H9 (cell line): ENCODE data around the gene GPC6. TPM values are rescaled to one million over a fixed set of nuclear protein-coding genes. Genes with fewer than 3 reads are reported as not detected.

Experiments
- DNase-seq: peaks from one replicate; pipeline ENCODE4 v3.0.0-alpha.2; 2017
- H2AFZ ChIP-seq: one replicate; pipeline ENCODE4 v1.6.1; 2013; ENCODE audit warnings: mild to moderate bottlenecking, low read length, control low read depth, moderate library complexity
- H2AK5ac ChIP-seq: 2 replicates; pipeline ENCODE4 v1.6.1; 2013; ENCODE audit warnings: low read length, control low read depth, mixed read lengths; ENCODE audit not compliant: insufficient read length
- H2BK120ac ChIP-seq: one replicate; pipeline ENCODE4 v1.6.1; 2013; ENCODE audit warnings: low read depth, mild to moderate bottlenecking, low read length, control low read depth, inconsistent platforms; ENCODE audit not compliant: poor library complexity, severe bottlenecking
- H2BK12ac ChIP-seq: 2 replicates; pipeline ENCODE4 v1.6.1; 2013; ENCODE audit warnings: low read length, control low read depth, mixed read lengths, low read depth; ENCODE audit not compliant: insufficient read length
- H2BK15ac ChIP-seq: 2 replicates; pipeline ENCODE4 v1.6.1; 2013; ENCODE audit warnings: low read depth, low read length, control low read depth
- H2BK20ac ChIP-seq: one replicate; pipeline ENCODE4 v1.6.1; 2013; ENCODE audit warnings: low read depth, mild to moderate bottlenecking, low read length, control low read depth, inconsistent platforms; ENCODE audit not compliant: poor library complexity, severe bottlenecking
- H2BK5ac ChIP-seq: 2 replicates; pipeline ENCODE4 v1.6.1; 2013; ENCODE audit warnings: low read length, control low read depth, mixed read lengths; ENCODE audit not compliant: insufficient read length
- H3K14ac ChIP-seq: 2 replicates; pipeline ENCODE4 v1.6.1; 2013; ENCODE audit warnings: low read length, control low read depth; ENCODE audit not compliant: insufficient read depth
- H3K18ac ChIP-seq: 2 replicates; pipeline ENCODE4 v1.6.1; 2013; ENCODE audit warnings: low read depth, mild to moderate bottlenecking, mixed read lengths, low read length, control low read depth; ENCODE audit not compliant: insufficient read length
- H3K23ac ChIP-seq: 2 replicates; pipeline ENCODE4 v1.6.1; 2013; ENCODE audit warnings: low read length, control low read depth, mixed read lengths, low read depth; ENCODE audit not compliant: insufficient read length
- H3K23me2 ChIP-seq: 2 replicates; pipeline ENCODE4 v1.6.1; 2013; ENCODE audit warnings: low read depth, mild to moderate bottlenecking, mixed read lengths, low read length, control low read depth; ENCODE audit not compliant: insufficient read length, poor library complexity, severe bottlenecking
- H3K27ac ChIP-seq: 2 replicates; pipeline ENCODE4 v1.5.1; 2013; ENCODE audit warnings: low read length, control low read depth, mixed read lengths, low read depth; ENCODE audit not compliant: insufficient read length
- H3K27me3 ChIP-seq: 2 replicates; pipeline ENCODE4 v1.6.1; 2013; ENCODE audit warnings: low read length, control low read depth, inconsistent platforms; ENCODE audit not compliant: insufficient read depth
- H3K4ac ChIP-seq: 2 replicates; pipeline ENCODE4 v1.6.1; 2013; ENCODE audit warnings: low read depth, mild to moderate bottlenecking, control low read depth, inconsistent platforms, low read length, moderate library complexity
- H3K4me1 ChIP-seq: 2 replicates; pipeline ENCODE4 v1.6.1; 2013; ENCODE audit warnings: low read length, control low read depth, inconsistent platforms; ENCODE audit not compliant: insufficient read depth
- H3K4me2 ChIP-seq: 2 replicates; pipeline ENCODE4 v1.6.1; 2013; ENCODE audit warnings: low read length, control low read depth, mixed read lengths; ENCODE audit not compliant: insufficient read length, insufficient read depth
- H3K56ac ChIP-seq: 2 replicates; pipeline ENCODE4 v1.6.1; 2013; ENCODE audit warnings: low read depth, mild to moderate bottlenecking, mixed read lengths, low read length, control low read depth; ENCODE audit not compliant: insufficient read length
- H3K79me1 ChIP-seq: 2 replicates; pipeline ENCODE4 v1.6.1; 2013; ENCODE audit warnings: low read depth, mild to moderate bottlenecking, moderate library complexity, low read length, control low read depth, inconsistent platforms; ENCODE audit not compliant: insufficient read depth, poor library complexity, severe bottlenecking
- H3K79me2 ChIP-seq: 2 replicates; pipeline ENCODE4 v1.6.1; 2013; ENCODE audit warnings: low read length, control low read depth, inconsistent platforms; ENCODE audit not compliant: insufficient read depth
- H3K9ac ChIP-seq: 2 replicates; pipeline ENCODE4 v1.6.1; 2013; ENCODE audit warnings: low read length, control low read depth, mixed read lengths; ENCODE audit not compliant: insufficient read length; ENCODE audit errors: extremely low read depth
- H3K9me3 ChIP-seq: one replicate; pipeline ENCODE4 v1.6.1; 2013; ENCODE audit warnings: low read depth, low read length, inconsistent platforms; ENCODE audit not compliant: control insufficient read depth
- H3T11ph ChIP-seq: one replicate; pipeline ENCODE4 v1.6.1; 2013; ENCODE audit warnings: mild to moderate bottlenecking, low read length, control low read depth, inconsistent platforms
- H4K20me1 ChIP-seq: one replicate; pipeline ENCODE4 v1.6.1; 2013; ENCODE audit not compliant: control insufficient read depth, insufficient read length, insufficient read depth
- H4K5ac ChIP-seq: 2 replicates; pipeline ENCODE4 v1.6.1; 2013; ENCODE audit warnings: low read depth, mild to moderate bottlenecking, mixed read lengths, low read length, control low read depth; ENCODE audit not compliant: insufficient read length
- H4K8ac ChIP-seq: replicated peaks from 2 replicates; pipeline ENCODE4 v1.6.1; 2013; ENCODE audit warnings: low read length, control low read depth, mixed read lengths, low read depth; ENCODE audit not compliant: insufficient read length
- H4K91ac ChIP-seq: 2 replicates; pipeline ENCODE4 v1.6.1; 2013; ENCODE audit warnings: low read depth, mild to moderate bottlenecking, moderate library complexity, mixed read lengths, low read length, control low read depth; ENCODE audit not compliant: insufficient read length
- H3K27ac Mint-ChIP-seq, 3 experiments: 2 replicates in 2 of 3; 3 replicates in 1 of 3; pipeline ENCODE4 v1.8.0; 2020 to 2021; ENCODE audit warnings: mixed read lengths in 3 of 3, mild to moderate bottlenecking in 1 of 3, moderate library complexity in 1 of 3
- H3K27me3 Mint-ChIP-seq: 2 replicates; pipeline ENCODE4 v1.8.0; 2021; ENCODE audit warnings: low read depth, mild to moderate bottlenecking, moderate library complexity, mixed read lengths
- H3K36me3 Mint-ChIP-seq, 3 experiments: 2 replicates in 2 of 3; 3 replicates in 1 of 3; pipeline ENCODE4 v1.8.0; 2020 to 2021; ENCODE audit warnings: low read depth in 3 of 3, mixed read lengths in 3 of 3; ENCODE audit not compliant: insufficient read depth in 1 of 3
- H3K4me1 Mint-ChIP-seq, 2 experiments: 2 replicates each; pipeline ENCODE4 v1.8.0; 2020; ENCODE audit warnings: mixed read lengths in 2 of 2
- H3K4me3 Mint-ChIP-seq, 2 experiments: 2 replicates in 1 of 2; 3 replicates in 1 of 2; pipeline ENCODE4 v1.8.0; 2020 to 2021; ENCODE audit warnings: mild to moderate bottlenecking in 2 of 2, mixed read lengths in 2 of 2, moderate library complexity in 1 of 2
- H3K9me3 Mint-ChIP-seq, 2 experiments: 2 replicates in 1 of 2; 3 replicates in 1 of 2; pipeline ENCODE4 v1.8.0; 2020; ENCODE audit warnings: mild to moderate bottlenecking in 2 of 2, mixed read lengths in 2 of 2, moderate library complexity in 1 of 2
- CTCF ChIP-seq: fragments of 200-600 bp; sonication (generic); conservative IDR thresholded peaks from 3 replicates; pipeline ENCODE4 v1.8.0; 2021; ENCODE audit warnings: antibody characterized with exemption, mild to moderate bottlenecking
- WGBS: extraction: QIAGEN DNeasy Blood & Tissue Kit; methylation state at CpG from one replicate; pipeline ENCODE4 v1.1.7; 2013; ENCODE audit warnings: missing lambda C conversion rate, low lambda C conversion rate, mixed read lengths; ENCODE audit not compliant: insufficient read length; ENCODE audit errors: extremely low coverage; 5-methylcytosine and 5-hydroxymethylcytosine counted together
- total RNA-seq: library from RNA; stranded (reverse); gene quantifications from 2 replicates; pipeline ENCODE4 v1.2.1, GENCODE V29; 2021

GPC6 gene
- total RNA-seq, 1 experiment from 2014 or later = 15.6 TPM

- Histone ChIP-seq H3K4ac (no peak overlapping the region), H2BK5ac (no peak overlapping the region), H3K14ac (no peak overlapping the region), H2AK5ac (no peak overlapping the region), H3K9me3 (no peaks in the 10 kb centered on the region), H2AFZ (no peak overlapping the region), H4K20me1 (no peaks in the 10 kb centered on the region), H3T11ph (peak overlapping the region; percentile 76), H3K23ac (no peak overlapping the region), H4K5ac (no peak overlapping the region), H3K18ac (no peak overlapping the region), H3K23me2 (no peaks in the 10 kb centered on the region), H3K27me3 (no peaks in the 10 kb centered on the region), H3K79me1 (no peaks in the 10 kb centered on the region), H2BK15ac (no peak overlapping the region), H2BK120ac (no peak overlapping the region), H3K56ac (no peak overlapping the region), H3K9ac (no peak overlapping the region), H3K79me2 (no peaks in the 10 kb centered on the region), H2BK12ac (no peak overlapping the region), H4K8ac (no peak overlapping the region), H2BK20ac (no peak overlapping the region), H3K4me2 (no peak overlapping the region), H3K27ac (no peak overlapping the region), H3K4me1 (peaks cover 10% of the 10 kb centered on the region), H4K91ac (no peak overlapping the region)
- no peak overlapping the region for H3K4me3 Mint-ChIP-seq
- H3K27me3 Mint-ChIP-seq = no peaks in the 10 kb centered on the region
- no peak overlapping the region for H3K27ac Mint-ChIP-seq
- DNase-seq = no peak
- TF ChIP-seq CTCF = no peak
- H3K36me3 Mint-ChIP-seq = no peaks in the 10 kb centered on the region; a peak in 1 of 7 replicates
- no peaks in the 10 kb centered on the region for H3K9me3 Mint-ChIP-seq
- no CpG with 5 or more reads among the region's 3 CpGs for WGBS
- H3K4me1 Mint-ChIP-seq = peaks cover 36 to 51% of the 10 kb centered on the region in 2 experiments
Observed at GRCh38 chr13:94217370-94217769, 990.8 kb downstream of the GPC6 start.
